ENCODE measurements around the gene RANBP3. TPM values are rescaled to one million over a fixed set of nuclear protein-coding genes. Genes with fewer than 3 reads are reported as not detected.
A peak's percentile ranks its signal among the peaks of the same experiment; 100 is the strongest.

The RANBP3 gene
- total and polyA plus RNA-seq, 12 donors: 55.0 to 179 (median 81.1) TPM

DNA sequence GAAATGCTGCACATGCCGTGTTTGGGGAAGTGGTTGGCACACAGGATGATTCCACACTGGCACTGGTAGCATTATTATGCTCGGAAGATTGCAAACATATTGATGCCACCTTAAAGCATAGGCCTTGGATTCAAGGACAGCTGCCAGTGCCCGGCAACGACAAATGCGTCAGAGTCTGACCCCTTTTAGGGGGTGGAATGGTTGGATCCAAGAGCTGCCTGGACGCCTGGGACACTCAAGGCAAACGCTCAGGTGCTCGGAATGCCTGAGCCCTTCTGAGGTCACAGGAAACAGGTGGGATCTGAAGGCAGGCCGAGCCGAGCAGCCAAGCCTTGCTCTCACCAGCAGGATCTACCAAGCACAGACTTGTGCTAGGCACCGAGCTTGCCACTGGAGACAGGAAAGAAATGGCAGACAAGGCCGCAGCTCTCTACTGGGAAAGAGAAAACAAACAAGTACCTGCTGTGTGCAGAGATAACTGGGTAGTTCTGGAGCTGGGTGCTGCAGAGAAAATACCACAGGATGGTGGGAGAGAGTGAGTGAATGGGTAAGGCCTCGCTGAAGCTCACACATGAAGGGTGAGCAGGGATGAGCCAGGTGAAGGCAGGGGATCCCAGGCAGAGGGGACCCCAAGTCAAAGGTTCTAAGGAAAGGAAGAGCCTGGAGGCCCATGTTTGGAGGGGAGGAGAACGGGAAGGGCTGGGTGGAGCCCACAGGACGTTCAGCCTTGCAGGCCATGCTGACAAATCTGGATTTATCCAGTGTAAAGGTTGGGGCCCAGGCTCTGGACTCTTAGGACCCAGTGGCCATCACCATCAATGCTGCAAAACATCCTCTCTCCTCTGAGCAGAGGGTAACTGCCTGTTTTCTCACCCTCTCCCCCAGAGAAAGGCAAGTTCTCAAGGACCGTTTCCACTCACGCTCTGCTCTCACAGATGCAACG is 9.2 kb downstream of the RANBP3 start:
- Histone ChIP-seq H3K27me3 (no peaks in the 10 kb centered on the region), H3K9me3 (replicated peaks in 1 of 3) (no peaks in the 10 kb centered on the region), H3K4me3 (no peak overlapping the region), H3K36me3 (replicated peaks in 1 of 2) (peaks cover 0 to 5% of the 10 kb centered on the region in 2 donors), H3K27ac (peak overlapping the region; percentile 57 to 94 (median 80)), H3K4me1 (replicated peaks in 1 of 2) (peaks cover 37 to 74% of the 10 kb centered on the region in 2 donors)
- intact Hi-C loops (cut with DNase I): no loop called here
- TF ChIP-seq POLR2A (IDR thresholded peaks at IDR 0.05) (peak in 1 of 2 donors; percentile 45), CTCF (IDR thresholded peaks at IDR 0.05) (no peak)
- 33 to 45% (median 38%) methylated on average over 12 to 18 of the region's 18 CpGs for WGBS, 4 donors
- DNase-seq: peak; percentile 71 to 90 (median 84)

GRCh38 chr19:5967994-5968430 is 9.9 kb downstream of the RANBP3 start:
- no peak for TF ChIP-seq POLR2A (IDR thresholded peaks at IDR 0.05)
- peak; percentile 83 to 96 (median 91) for TF ChIP-seq CTCF (IDR thresholded peaks at IDR 0.05)
- Histone ChIP-seq H3K36me3 (replicated peaks in 1 of 2) (no peaks in the 10 kb centered on the region), H3K4me1 (replicated peaks in 1 of 2) (peaks cover 40 to 74% of the 10 kb centered on the region in 2 donors), H3K27ac (peak overlapping the region; percentile 57 to 94 (median 80)), H3K9me3 (replicated peaks in 1 of 3) (no peaks in the 10 kb centered on the region), H3K27me3 (no peaks in the 10 kb centered on the region), H3K4me3 (no peak overlapping the region)
- intact Hi-C loops (cut with DNase I): no loop called here
- peak; percentile 79 to 89 (median 83) for DNase-seq
- 2 to 4% (median 3%) methylated on average over 10 of the region's 10 CpGs for WGBS, 4 donors

- H3K36me3 ChIP-seq (replicated peaks in 1 of 2): no peaks in the 10 kb centered on the region
- H3K27ac ChIP-seq: peak overlapping the region in 4 of 5 donors; percentile 57 to 94 (median 82)
- TF ChIP-seq POLR2A (IDR thresholded peaks at IDR 0.05) (no peak), CTCF (IDR thresholded peaks at IDR 0.05) (no peak)
- H3K27me3 ChIP-seq: no peaks in the 10 kb centered on the region
- intact Hi-C loops (cut with DNase I): no loop called here
- H3K4me3 ChIP-seq: no peak overlapping the region
- 50 to 66% (median 52%) methylated on average over 5 to 7 of the region's 7 CpGs for WGBS, 4 donors
- DNase-seq: no peak
- no peaks in the 10 kb centered on the region for H3K9me3 ChIP-seq (replicated peaks in 1 of 3)
- H3K4me1 ChIP-seq (replicated peaks in 1 of 2): peaks cover 45 to 79% of the 10 kb centered on the region in 2 donors
These were observed 10.4 kb downstream of the RANBP3 start for GRCh38 chr19:5967571-5967970.

GRCh38 chr19:5966941-5967340 is 11.0 kb downstream of the RANBP3 start:
- no peaks in the 10 kb centered on the region for H3K27me3 ChIP-seq
- H3K4me3 ChIP-seq: no peak overlapping the region
- H3K4me1 ChIP-seq (replicated peaks in 1 of 2): peaks cover 51 to 85% of the 10 kb centered on the region in 2 donors
- TF ChIP-seq POLR2A (IDR thresholded peaks at IDR 0.05) (no peak), CTCF (IDR thresholded peaks at IDR 0.05) (no peak)
- no peak for DNase-seq
- H3K27ac ChIP-seq: peak overlapping the region in 4 of 5 donors; percentile 48 to 94 (median 82)
- WGBS, 4 donors: 71 to 84% (median 75%) methylated on average over 9 of the region's 9 CpGs
- intact Hi-C loops (cut with DNase I): no loop called here
- H3K9me3 ChIP-seq (replicated peaks in 1 of 3): no peaks in the 10 kb centered on the region
- no peaks in the 10 kb centered on the region for H3K36me3 ChIP-seq (replicated peaks in 1 of 2)

Measured in adrenal gland (tissue), 12 donors.